Ecto neural progenitor cell (in vitro differentiated cells): Measurements from ENCODE around the gene VASH1.
"Not testable (repeated sequence)": the region's sequence is repeated elsewhere in the genome, so short reads cannot be mapped to it uniquely, and the experiment has no call there.

ENCODE experiments used
- DNase-seq: peaks from one replicate; pipeline ENCODE4 v3.0.0-alpha.2; 2018; ENCODE audit warnings: low spot score

VASH1 gene

GRCh38 chr14:76761136-76761959, at the start of gene VASH1:
Gene VASH1 (plus strand): TSS chr14:76761468. CDS start chr14:76762822, 1,354 bp downstream.
- peak; percentile 81 for DNase-seq

- no peak for DNase-seq
Observed at GRCh38 chr14:76713121-76713520, 48.1 kb upstream of the VASH1 start.

DNA sequence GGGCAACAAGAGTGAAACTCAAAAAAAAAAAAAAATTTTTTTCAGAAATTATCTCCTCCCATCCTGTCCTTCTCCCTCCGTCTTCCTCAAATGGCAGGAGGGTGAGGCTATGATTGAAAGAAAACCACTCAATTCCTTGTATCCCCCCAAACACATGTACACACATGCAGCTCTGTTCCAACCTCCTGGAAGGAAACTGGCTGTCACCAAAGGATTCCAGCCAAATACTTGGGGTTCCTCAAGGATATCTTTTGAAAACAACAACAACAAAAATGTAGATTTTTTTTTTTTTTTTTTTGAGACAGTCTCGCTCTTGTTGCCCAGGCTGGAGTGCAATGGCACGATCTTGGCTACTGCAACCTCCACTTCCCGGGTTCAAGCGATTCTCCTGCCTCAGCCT, 46.8 kb upstream of the VASH1 start:
- no peak for DNase-seq

DNA sequence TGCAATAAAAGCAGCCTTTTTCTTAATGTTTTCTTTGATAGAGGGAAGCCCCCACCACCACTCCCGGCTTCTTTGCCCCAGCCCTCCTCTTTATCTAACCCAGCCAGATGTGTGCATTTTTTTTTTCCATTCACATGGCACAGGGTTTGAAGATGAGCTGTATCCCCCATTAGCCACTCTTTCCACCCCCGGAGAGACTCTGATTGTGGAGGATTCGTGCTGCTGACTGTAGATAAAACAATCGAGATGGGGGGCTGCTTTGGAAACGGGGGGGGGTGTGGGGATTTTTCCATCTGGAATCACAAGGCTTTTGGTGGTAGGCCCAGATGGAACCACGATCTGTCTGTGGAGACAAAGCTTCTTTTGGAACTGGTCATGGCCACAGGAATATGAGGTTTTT, 46.2 kb upstream of the VASH1 start:
- DNase-seq: no peak

DNA sequence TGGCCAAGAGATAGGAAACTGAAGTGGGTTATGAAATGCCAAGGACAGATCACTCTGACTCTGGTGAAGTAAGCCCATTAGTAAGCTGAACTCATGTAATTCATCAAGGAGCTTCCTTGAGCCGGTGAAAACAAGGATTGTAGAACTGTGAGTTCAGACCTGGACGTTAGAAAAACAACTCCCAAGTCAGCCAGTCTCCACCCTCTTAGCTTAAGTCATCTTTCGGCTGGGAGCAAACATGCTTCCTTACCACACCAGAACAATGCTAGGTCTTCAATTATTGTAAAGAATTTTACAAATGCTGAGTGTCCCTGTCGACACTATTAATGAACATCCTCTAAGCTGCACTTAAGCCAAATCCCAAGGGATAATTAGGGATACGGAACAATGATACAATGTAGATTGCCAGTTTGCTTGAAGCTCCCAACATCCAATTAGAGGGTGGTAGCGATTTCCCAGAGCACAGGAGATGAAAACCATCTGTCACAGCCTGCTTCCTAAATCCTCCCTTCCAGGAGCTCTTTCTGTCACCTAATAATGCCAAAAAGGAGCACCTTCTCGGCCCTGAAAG, 45.7 kb upstream of the VASH1 start:
- DNase-seq: no peak

DNA sequence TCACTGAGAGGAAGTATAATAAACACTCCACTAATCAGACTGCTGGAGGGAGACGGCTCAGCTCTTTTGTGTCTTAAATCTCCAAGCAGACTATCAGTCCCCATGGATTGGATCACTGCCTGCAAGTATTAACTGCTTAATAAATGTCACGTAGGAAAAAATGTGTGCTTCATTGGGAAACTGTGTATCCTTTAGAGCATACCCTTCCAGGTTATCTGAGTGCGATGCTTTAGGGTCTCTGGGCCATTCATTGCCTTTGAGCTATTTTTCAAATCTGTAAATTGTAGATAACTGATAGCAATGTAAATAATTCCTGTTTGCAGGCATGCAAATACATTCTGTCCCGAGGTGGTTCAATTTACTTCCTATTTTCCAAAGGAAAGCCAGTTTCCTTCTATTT, 45.0 kb upstream of the VASH1 start:
- no peak for DNase-seq

DNA sequence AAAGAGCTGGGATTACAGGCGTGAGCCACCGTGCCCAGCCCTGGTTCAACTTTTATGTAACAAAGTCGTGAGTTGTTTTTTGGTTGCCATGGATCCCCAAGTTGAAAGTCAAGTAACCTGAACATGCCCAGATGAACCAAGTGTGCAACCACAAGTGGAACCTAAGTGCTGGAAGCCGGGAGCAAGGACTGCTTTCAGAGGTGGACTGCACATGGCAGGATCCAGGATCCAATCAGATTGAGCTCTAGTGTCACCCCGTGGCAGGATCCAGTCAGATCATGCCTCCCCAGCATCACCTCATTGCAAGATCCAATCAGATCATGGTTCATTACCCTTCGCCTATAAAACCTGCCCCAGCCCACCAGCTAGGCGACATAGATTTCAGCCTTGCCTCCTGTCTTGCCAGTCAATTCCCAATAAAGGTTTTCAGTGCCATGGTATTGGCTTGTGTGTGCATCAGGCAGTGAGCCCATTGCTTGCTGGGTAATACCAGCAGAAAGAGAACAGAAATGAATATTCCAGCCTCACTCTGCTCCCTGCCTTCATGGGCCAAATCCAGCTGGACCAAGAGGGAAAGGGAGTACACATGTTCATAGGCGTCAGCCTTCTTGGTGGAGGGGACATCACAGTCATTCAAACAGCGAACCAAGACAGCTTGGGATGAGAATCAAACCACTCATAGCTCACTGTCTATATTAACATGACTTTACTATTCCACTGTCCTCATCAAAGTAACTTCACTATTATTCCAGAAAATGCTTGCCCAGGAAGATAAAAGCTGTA, 43.6 kb upstream of the VASH1 start:
- no peak for DNase-seq

- DNase-seq: no peak
Observed at GRCh38 chr14:76718306-76719040, 42.8 kb upstream of the VASH1 start.

DNA sequence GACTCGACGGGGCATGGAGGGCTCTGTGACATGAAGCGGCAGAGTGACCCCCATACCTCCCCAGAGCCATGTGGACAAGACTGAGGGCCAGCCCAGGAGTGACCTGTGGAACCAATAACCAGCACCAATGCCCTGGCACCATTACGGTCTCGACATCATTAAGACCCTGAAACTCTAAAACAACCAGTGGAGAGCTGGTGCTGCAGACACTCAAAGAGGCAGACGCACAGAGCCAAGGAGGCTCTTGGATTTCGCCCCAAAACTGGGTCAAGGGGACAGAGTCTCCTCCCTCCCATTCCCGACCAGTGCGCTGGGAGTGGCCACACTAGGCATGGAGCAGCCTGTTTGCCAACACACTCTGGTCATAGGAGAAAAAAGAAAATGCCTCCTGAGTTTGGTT, 41.6 kb upstream of the VASH1 start:
- no peak for DNase-seq

DNA sequence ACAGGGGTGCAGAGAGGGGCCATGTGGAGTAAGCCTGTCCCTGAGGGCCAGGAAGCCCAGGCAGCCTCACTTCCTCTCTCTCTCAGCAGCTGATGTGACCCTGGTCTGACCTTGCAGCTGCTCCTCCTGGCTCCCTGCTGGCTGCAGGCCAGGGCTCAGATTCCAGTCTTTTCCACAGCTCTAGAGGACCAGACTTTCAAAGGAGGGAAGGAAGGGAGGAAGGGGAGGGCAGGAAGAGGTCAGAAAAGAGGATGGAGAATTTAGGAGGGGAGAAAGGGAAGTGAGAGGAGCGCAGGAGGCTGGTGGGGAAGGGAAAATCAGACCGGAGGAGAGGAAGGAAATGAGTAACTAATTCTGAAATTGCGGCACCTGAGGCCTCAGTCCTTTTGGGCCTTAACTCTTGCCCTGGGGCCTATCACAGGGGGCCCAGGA, 40.9 kb upstream of the VASH1 start:
- peak; percentile 62 for DNase-seq

- not testable (repeated sequence) for DNase-seq
Observed at GRCh38 chr14:76721506-76721905, 39.8 kb upstream of the VASH1 start.

DNA sequence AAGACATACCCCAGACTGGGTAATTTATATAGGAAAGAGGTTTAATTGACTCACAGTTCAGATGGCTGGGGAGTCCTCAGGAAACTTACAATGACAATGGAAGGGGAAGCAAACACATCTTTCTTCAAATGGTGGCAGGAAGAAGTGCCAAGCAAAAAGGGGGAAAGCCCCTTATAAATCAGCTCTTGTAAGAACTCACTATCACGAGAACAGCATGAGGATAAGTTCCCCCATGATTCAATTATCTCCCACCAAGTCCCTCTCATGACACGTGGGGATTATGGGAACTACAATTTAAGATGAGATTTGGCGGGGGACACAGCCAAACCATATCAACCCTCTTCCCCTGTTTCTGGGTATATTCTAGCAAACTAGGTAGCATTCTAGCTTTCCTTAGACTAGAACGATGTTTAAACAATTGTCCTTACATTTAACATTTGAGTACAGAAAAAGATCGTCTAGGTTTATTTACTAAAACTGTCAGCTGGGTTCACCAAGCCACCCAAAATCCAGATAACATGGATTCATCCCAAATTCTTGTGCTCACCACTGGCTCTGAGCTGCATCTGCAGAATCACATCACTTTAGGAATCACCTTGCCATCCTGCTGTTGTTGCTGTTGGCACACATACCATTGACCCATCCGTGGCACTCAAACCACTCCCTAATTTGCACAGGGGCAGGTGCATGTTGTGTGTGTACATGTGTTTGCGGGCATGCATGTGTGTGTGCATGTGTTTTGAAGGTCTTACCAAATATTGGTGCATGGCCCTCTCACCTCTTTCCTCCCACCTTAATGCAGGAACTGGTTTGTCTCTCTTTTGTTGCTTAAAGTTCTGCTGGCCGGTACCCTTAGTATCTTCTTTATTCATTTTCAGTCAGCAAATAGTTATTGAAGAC, 36.4 kb upstream of the VASH1 start:
- DNase-seq: no peak

GRCh38 chr14:76726551-76726970, 34.7 kb upstream of the VASH1 start:
- DNase-seq: no peak

- no peak for DNase-seq
Observed at GRCh38 chr14:76727384-76727783, 33.9 kb upstream of the VASH1 start.

- no peak for DNase-seq
Observed at GRCh38 chr14:76727901-76728300, 33.4 kb upstream of the VASH1 start.

DNA sequence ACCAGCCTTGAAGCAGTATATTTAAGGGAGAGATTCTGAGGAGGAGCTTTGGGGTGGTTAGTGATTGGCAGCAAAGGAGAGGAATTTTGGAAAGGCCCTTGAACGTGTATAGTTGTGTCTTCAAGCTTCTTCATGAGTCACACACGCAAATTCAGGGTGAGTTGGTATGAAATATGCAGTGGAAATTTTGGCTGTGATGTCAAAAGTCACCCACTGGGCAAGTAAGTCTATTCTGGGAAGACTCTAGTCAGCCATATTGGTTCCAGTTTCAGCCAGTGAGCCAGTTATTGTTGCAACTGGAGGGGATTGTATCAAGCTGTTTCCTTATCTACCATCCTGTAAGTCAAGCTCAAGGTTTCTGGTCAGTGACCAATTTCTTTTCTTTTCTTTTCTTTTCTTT, 32.0 kb upstream of the VASH1 start:
- DNase-seq: no peak

GRCh38 chr14:76729953-76730505, 31.2 kb upstream of the VASH1 start:
- DNase-seq: no peak

GRCh38 chr14:76734501-76734900, 26.8 kb upstream of the VASH1 start:
- DNase-seq: not testable (repeated sequence)

- DNase-seq: no peak
Observed at GRCh38 chr14:76736514-76736913, 24.8 kb upstream of the VASH1 start.

- DNase-seq: no peak
Observed at GRCh38 chr14:76741074-76741473, 20.2 kb upstream of the VASH1 start.

DNA sequence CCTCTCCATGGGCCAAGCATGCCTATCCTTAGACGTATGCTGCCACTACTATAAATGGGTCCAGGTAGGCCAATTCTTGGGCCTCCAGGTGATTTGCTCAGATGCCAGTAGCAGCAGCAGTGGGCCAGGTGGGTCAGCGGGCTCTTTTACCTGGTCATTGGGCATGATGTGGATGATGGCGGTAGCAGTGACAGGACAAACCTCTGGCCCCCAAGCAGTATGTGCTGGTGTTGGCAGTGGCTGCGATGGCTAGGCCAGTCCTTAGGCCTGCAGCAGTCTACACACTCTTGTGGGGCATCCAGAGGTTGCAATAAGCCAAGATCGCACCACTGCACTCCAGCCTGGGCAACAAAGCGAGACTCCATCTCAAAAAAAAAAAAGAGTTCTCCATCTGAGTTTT, 19.1 kb upstream of the VASH1 start:
- no peak for DNase-seq
